CD4-positive, alpha-beta T cell (primary cell): ENCODE data around the gene ABHD4. TPM values are rescaled to one million over a fixed set of nuclear protein-coding genes. Genes with fewer than 3 reads are reported as not detected.

Experiments
- ATAC-seq: fragments of 200-7000 bp; cut with Tn5 transposase; one replicate; pipeline ENCODE4 v1.10.0; 2022; ENCODE audit warnings: mild to moderate bottlenecking; ENCODE audit not compliant: poor library complexity
- CTCF ChIA-PET: fragments of 350-600 bp; sonication (Branson Sonifier 250); formaldehyde crosslinking; loops from one replicate; lab custom pipeline; 2021; ENCODE audit warnings: antibody characterized with exemption, inconsistent platforms; lab: Charles Lee
- POLR2A ChIA-PET: fragments of 350-600 bp; sonication (Branson Sonifier 250); formaldehyde crosslinking; loops from one replicate; lab custom pipeline; 2021; ENCODE audit warnings: antibody characterized with exemption, inconsistent platforms; lab: Charles Lee
- DNase-seq, 14 experiments: peaks; one replicate each; pipeline ENCODE4 v3.0.0-alpha.2; 2013 to 2020; ENCODE audit warnings: mixed read lengths in 2 of 14
- H3K27ac ChIP-seq, 2 donors: one replicate each; pipeline versions ENCODE4 v1.5.1 to v1.7.0; 2013; ENCODE audit warnings: low read length in 2 of 2, low read depth in 1 of 2, mild to moderate bottlenecking in 1 of 2
- H3K27me3 ChIP-seq, 2 experiments: 1 replicate in 1 of 2; 2 replicates in 1 of 2; pipeline versions ENCODE4 v1.6.1 to v1.7.0; 2013; ENCODE audit warnings: low read length in 2 of 2, control low read depth in 1 of 2, mild to moderate bottlenecking in 1 of 2, moderate library complexity in 1 of 2; ENCODE audit not compliant: insufficient read depth in 2 of 2, control insufficient read depth in 1 of 2
- H3K36me3 ChIP-seq: one replicate; pipeline ENCODE4 v1.6.1; 2013; ENCODE audit warnings: low read length, control low read depth; ENCODE audit not compliant: insufficient read depth
- H3K4me1 ChIP-seq: one replicate; pipeline ENCODE4 v1.6.1; 2013; ENCODE audit warnings: low read length, control low read depth; ENCODE audit not compliant: insufficient read depth
- H3K4me3 ChIP-seq: one replicate; pipeline ENCODE4 v1.5.1; 2013; ENCODE audit warnings: mild to moderate bottlenecking, low read length, moderate library complexity
- H3K9me3 ChIP-seq, 2 experiments: 1 replicate in 1 of 2; 2 replicates in 1 of 2; pipeline versions ENCODE4 v1.6.1 to v1.7.0; 2013; ENCODE audit warnings: low read length in 2 of 2, mild to moderate bottlenecking in 2 of 2, control low read depth in 1 of 2, moderate library complexity in 1 of 2; ENCODE audit not compliant: control insufficient read depth in 1 of 2, insufficient read depth in 1 of 2
- H3K27ac Mint-ChIP-seq: one replicate; pipeline ENCODE4 v1.8.0; 2020; ENCODE audit warnings: mixed read lengths
- H3K27me3 Mint-ChIP-seq: one replicate; pipeline ENCODE4 v1.8.0; 2021; ENCODE audit warnings: mixed read lengths
- H3K36me3 Mint-ChIP-seq: one replicate; pipeline ENCODE4 v1.8.0; 2021; ENCODE audit warnings: low read depth, mixed read lengths
- H3K4me1 Mint-ChIP-seq: one replicate; pipeline ENCODE4 v1.8.0; 2021; ENCODE audit warnings: low read depth, mixed read lengths
- H3K4me3 Mint-ChIP-seq: one replicate; pipeline ENCODE4 v1.8.0; 2020; ENCODE audit warnings: mild to moderate bottlenecking, mixed read lengths
- H3K9me3 Mint-ChIP-seq: one replicate; pipeline ENCODE4 v1.8.0; 2020; ENCODE audit warnings: mixed read lengths
- CTCF ChIP-seq: fragments of 200-600 bp; IDR thresholded peaks from one replicate; pipeline ENCODE4 v1.8.0; 2022; ENCODE audit warnings: antibody characterized with exemption, mild to moderate bottlenecking
- intact Hi-C, 2 experiments: fragments of 100-400 bp; cut with DNase I in 1 of 2; cut with micrococcal nuclease in 1 of 2; formaldehyde crosslinking; loops; one replicate each; pipeline versions ENCODE4 v1.15.1 to v1.9.0; 2023 to 2025; cut with DNase I, micrococcal nuclease
- total RNA-seq, 174 experiments: library from RNA in 2 of 174; stranded (reverse) in 2 of 174; gene quantifications; one replicate each; pipeline ENCODE4 v1.2.3 and lab custom pipeline; 2021 to 2026

ABHD4 gene
- total RNA-seq, 2 experiments from 2014 or later: 7.1 to 8.9 TPM

GRCh38 chr14:22640192-22640591 is 42.1 kb downstream of the ABHD4 start:
- intact Hi-C loops: no loop called here
- Mint-ChIP-seq H3K4me3 (no peak overlapping the region), H3K27ac (no peak overlapping the region), H3K36me3 (no peaks in the 10 kb centered on the region), H3K27me3 (no peaks in the 10 kb centered on the region), H3K9me3 (no peaks in the 10 kb centered on the region), H3K4me1 (no peaks in the 10 kb centered on the region)
- TF ChIP-seq CTCF: no peak
- POLR2A ChIA-PET: no interaction called here
- Histone ChIP-seq H3K36me3 (no peaks in the 10 kb centered on the region), H3K27me3 (no peaks in the 10 kb centered on the region), H3K9me3 (peaks cover 0 to 7% of the 10 kb centered on the region in 2 experiments), H3K4me1 (peaks cover 2% of the 10 kb centered on the region), H3K4me3 (no peak overlapping the region), H3K27ac (no peak overlapping the region)
- no peak for DNase-seq
- ATAC-seq: no peak
- CTCF ChIA-PET: interaction anchor here (0.6 kb wide), 1 partner anchor 798 kb away, joined by 3 read pairs; no protein-coding TSS in a partner anchor

- POLR2A ChIA-PET: no interaction called here
- Mint-ChIP-seq H3K27ac (no peak overlapping the region), H3K27me3 (no peaks in the 10 kb centered on the region), H3K4me1 (no peaks in the 10 kb centered on the region), H3K9me3 (no peaks in the 10 kb centered on the region), H3K4me3 (no peak overlapping the region), H3K36me3 (no peaks in the 10 kb centered on the region)
- DNase-seq (no peak), ATAC-seq (no peak)
- Histone ChIP-seq H3K9me3 (peaks cover 0 to under 1% of the 10 kb centered on the region in 2 experiments), H3K4me3 (no peak overlapping the region), H3K4me1 (peaks cover 2% of the 10 kb centered on the region), H3K27ac (no peak overlapping the region), H3K36me3 (no peaks in the 10 kb centered on the region), H3K27me3 (no peaks in the 10 kb centered on the region)
- TF ChIP-seq CTCF: no peak
- intact Hi-C loops: no loop called here
- CTCF ChIA-PET: no interaction called here
Observed at GRCh38 chr14:22641846-22642245, 43.7 kb downstream of the ABHD4 start.

GRCh38 chr14:22644305-22644635 is 46.2 kb downstream of the ABHD4 start, which contains the start of gene OR6J1:
Gene OR6J1 (minus strand): TSS chr14:22644352. CDS start chr14:22634811, 9,541 bp downstream.
- H3K4me3 ChIP-seq: no peak within 1 kb of the TSS
- H3K9me3 Mint-ChIP-seq: no peaks in the 10 kb centered on the region
- ChIA-PET CTCF (interaction anchor here (1.5 kb wide), 1 partner anchor 74 kb away, joined by 9 read pairs; no protein-coding TSS in a partner anchor), POLR2A (no interaction called here)
- H3K36me3 ChIP-seq: no peaks in the 10 kb centered on the region
- H3K4me1 Mint-ChIP-seq: no peaks in the 10 kb centered on the region
- no peak within 1 kb of the TSS for H3K27ac ChIP-seq
- H3K4me1 ChIP-seq: peaks cover 2% of the 10 kb centered on the region
- no peak for TF ChIP-seq CTCF
- H3K27ac Mint-ChIP-seq: no peak within 1 kb of the TSS
- no peak within 1 kb of the TSS for H3K4me3 Mint-ChIP-seq
- ATAC-seq (no peak), DNase-seq (no peak)
- intact Hi-C loops: loop anchor here in 1 of 2 experiments (1.0 kb wide), 1 partner anchor 74 kb away; no protein-coding TSS in a partner anchor
- H3K27me3 ChIP-seq: no peaks in the 10 kb centered on the region
- no peaks in the 10 kb centered on the region for H3K27me3 Mint-ChIP-seq
- H3K36me3 Mint-ChIP-seq: no peaks in the 10 kb centered on the region
- H3K9me3 ChIP-seq: no peaks in the 10 kb centered on the region
